Activated CD4-positive, alpha-beta memory T cell treated with anti-CD3 and anti-CD28 coated beads for 36 hours (primary cell): ENCODE data around the gene HDAC8. TPM values are rescaled to one million over a fixed set of nuclear protein-coding genes. Genes with fewer than 3 reads are reported as not detected.
"Not testable (repeated sequence)": the region's sequence is repeated elsewhere in the genome, so short reads cannot be mapped to it uniquely, and the experiment has no call there.

Source experiments
- CTCF ChIA-PET: fragments of 350-600 bp; sonication (Branson Sonifier 250); formaldehyde crosslinking; loops from one replicate; lab custom pipeline; 2021; ENCODE audit warnings: antibody characterized with exemption, inconsistent platforms; lab: Charles Lee
- POLR2A ChIA-PET: fragments of 350-600 bp; sonication (Branson Sonifier 250); formaldehyde crosslinking; loops from one replicate; lab custom pipeline; 2021; ENCODE audit warnings: antibody characterized with exemption; lab: Charles Lee
- DNase-seq: peaks from one replicate; pipeline ENCODE4 v3.0.0-alpha.2; 2020
- H3K27ac Mint-ChIP-seq: one replicate; pipeline ENCODE4 v1.8.0; 2021; ENCODE audit warnings: mixed read lengths
- H3K27me3 Mint-ChIP-seq: one replicate; pipeline ENCODE4 v1.8.0; 2021; ENCODE audit warnings: mixed read lengths
- H3K36me3 Mint-ChIP-seq: one replicate; pipeline ENCODE4 v1.8.0; 2021; ENCODE audit warnings: mixed read lengths
- H3K4me1 Mint-ChIP-seq: one replicate; pipeline ENCODE4 v1.8.0; 2021; ENCODE audit warnings: low read depth, mixed read lengths
- H3K4me3 Mint-ChIP-seq: one replicate; pipeline ENCODE4 v1.8.0; 2021; ENCODE audit warnings: mild to moderate bottlenecking, mixed read lengths
- H3K9me3 Mint-ChIP-seq: one replicate; pipeline ENCODE4 v1.8.0; 2021; ENCODE audit warnings: mixed read lengths
- intact Hi-C: fragments of 100-400 bp; cut with micrococcal nuclease; formaldehyde crosslinking; loops from one replicate; pipeline ENCODE4 v1.15.1; 2023
- total RNA-seq, 2 experiments: library from RNA; stranded (reverse); gene quantifications; one replicate each; pipeline ENCODE4 v1.2.3, GENCODE V29; 2021

The HDAC8 gene
- total RNA-seq, 2 experiments from 2014 or later: 17.9 to 19.7 TPM

GRCh38 chrX:72330131-72330530, 242.5 kb downstream of the HDAC8 start:
- no peaks in the 10 kb centered on the region for H3K27me3 Mint-ChIP-seq
- peaks cover 7% of the 10 kb centered on the region for H3K36me3 Mint-ChIP-seq
- no peaks in the 10 kb centered on the region for H3K4me1 Mint-ChIP-seq
- H3K27ac Mint-ChIP-seq: no peak overlapping the region
- DNase-seq: no peak
- intact Hi-C loops: no loop called here
- POLR2A ChIA-PET: no interaction called here
- CTCF ChIA-PET: no interaction called here
- no peaks in the 10 kb centered on the region for H3K9me3 Mint-ChIP-seq
- no peak overlapping the region for H3K4me3 Mint-ChIP-seq

- no peak overlapping the region for H3K27ac Mint-ChIP-seq
- intact Hi-C loops: no loop called here
- ChIA-PET POLR2A (no interaction called here), CTCF (no interaction called here)
- no peaks in the 10 kb centered on the region for H3K4me1 Mint-ChIP-seq
- no peak overlapping the region for H3K4me3 Mint-ChIP-seq
- no peak for DNase-seq
- no peaks in the 10 kb centered on the region for H3K9me3 Mint-ChIP-seq
- no peaks in the 10 kb centered on the region for H3K27me3 Mint-ChIP-seq
- peaks cover 6% of the 10 kb centered on the region for H3K36me3 Mint-ChIP-seq
These were observed 245.9 kb downstream of the HDAC8 start for GRCh38 chrX:72326605-72327300.

- DNase-seq, H3K4me3 Mint-ChIP-seq, H3K36me3 Mint-ChIP-seq, CTCF ChIA-PET, H3K4me1 Mint-ChIP-seq, H3K27me3 Mint-ChIP-seq, H3K27ac Mint-ChIP-seq, intact Hi-C loops, H3K9me3 Mint-ChIP-seq, POLR2A ChIA-PET: not testable (repeated sequence)
These were observed 253.0 kb downstream of the HDAC8 start for GRCh38 chrX:72319651-72320050.

DNA sequence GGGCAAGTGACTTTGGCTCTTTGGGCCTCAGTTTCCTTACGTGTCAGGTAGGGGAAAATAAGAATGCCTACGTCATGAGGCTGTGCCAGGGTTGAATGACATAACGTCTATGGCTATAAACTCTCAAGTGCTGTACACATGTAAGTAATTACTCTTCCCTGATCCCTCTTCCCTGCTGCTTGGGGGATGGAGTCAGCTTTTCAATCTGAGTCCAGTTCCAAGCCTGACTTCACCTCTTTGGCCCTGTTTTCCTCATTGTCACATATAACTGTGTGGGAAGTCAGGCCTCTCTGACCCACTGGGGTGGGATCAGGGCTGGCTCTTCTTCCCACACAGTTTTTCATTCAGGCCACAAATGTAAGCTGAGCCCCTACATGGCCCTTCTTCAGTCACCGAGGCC, 255.5 kb downstream of the HDAC8 start:
- CTCF ChIA-PET: no interaction called here
- no peak overlapping the region for H3K27ac Mint-ChIP-seq
- intact Hi-C loops: no loop called here
- peaks cover 5% of the 10 kb centered on the region for H3K27me3 Mint-ChIP-seq
- no peaks in the 10 kb centered on the region for H3K36me3 Mint-ChIP-seq
- no peak for DNase-seq
- no peaks in the 10 kb centered on the region for H3K9me3 Mint-ChIP-seq
- POLR2A ChIA-PET: no interaction called here
- H3K4me3 Mint-ChIP-seq: no peak overlapping the region
- H3K4me1 Mint-ChIP-seq: no peaks in the 10 kb centered on the region

GRCh38 chrX:72316408-72317110, 256.1 kb downstream of the HDAC8 start:
- Mint-ChIP-seq H3K36me3 (no peaks in the 10 kb centered on the region), H3K4me1 (no peaks in the 10 kb centered on the region), H3K27ac (no peak overlapping the region), H3K27me3 (peaks cover 5% of the 10 kb centered on the region), H3K4me3 (no peak overlapping the region), H3K9me3 (no peaks in the 10 kb centered on the region)
- POLR2A ChIA-PET: no interaction called here
- DNase-seq: no peak
- CTCF ChIA-PET: no interaction called here
- intact Hi-C loops: no loop called here

GRCh38 chrX:72314881-72315280, 257.8 kb downstream of the HDAC8 start:
- intact Hi-C loops: no loop called here
- Mint-ChIP-seq H3K27ac (no peak overlapping the region), H3K27me3 (peaks cover 6% of the 10 kb centered on the region), H3K4me3 (no peak overlapping the region), H3K36me3 (no peaks in the 10 kb centered on the region), H3K9me3 (no peaks in the 10 kb centered on the region), H3K4me1 (no peaks in the 10 kb centered on the region)
- ChIA-PET CTCF (no interaction called here), POLR2A (no interaction called here)
- DNase-seq: no peak

GRCh38 chrX:72313707-72314641, 258.7 kb downstream of the HDAC8 start:
- H3K9me3 Mint-ChIP-seq: no peaks in the 10 kb centered on the region
- intact Hi-C loops: no loop called here
- POLR2A ChIA-PET: no interaction called here
- no peaks in the 10 kb centered on the region for H3K36me3 Mint-ChIP-seq
- H3K27ac Mint-ChIP-seq: no peak overlapping the region
- peaks cover 10% of the 10 kb centered on the region for H3K27me3 Mint-ChIP-seq
- no peak for DNase-seq
- CTCF ChIA-PET: no interaction called here
- no peak overlapping the region for H3K4me3 Mint-ChIP-seq
- peaks cover 4% of the 10 kb centered on the region for H3K4me1 Mint-ChIP-seq

DNA sequence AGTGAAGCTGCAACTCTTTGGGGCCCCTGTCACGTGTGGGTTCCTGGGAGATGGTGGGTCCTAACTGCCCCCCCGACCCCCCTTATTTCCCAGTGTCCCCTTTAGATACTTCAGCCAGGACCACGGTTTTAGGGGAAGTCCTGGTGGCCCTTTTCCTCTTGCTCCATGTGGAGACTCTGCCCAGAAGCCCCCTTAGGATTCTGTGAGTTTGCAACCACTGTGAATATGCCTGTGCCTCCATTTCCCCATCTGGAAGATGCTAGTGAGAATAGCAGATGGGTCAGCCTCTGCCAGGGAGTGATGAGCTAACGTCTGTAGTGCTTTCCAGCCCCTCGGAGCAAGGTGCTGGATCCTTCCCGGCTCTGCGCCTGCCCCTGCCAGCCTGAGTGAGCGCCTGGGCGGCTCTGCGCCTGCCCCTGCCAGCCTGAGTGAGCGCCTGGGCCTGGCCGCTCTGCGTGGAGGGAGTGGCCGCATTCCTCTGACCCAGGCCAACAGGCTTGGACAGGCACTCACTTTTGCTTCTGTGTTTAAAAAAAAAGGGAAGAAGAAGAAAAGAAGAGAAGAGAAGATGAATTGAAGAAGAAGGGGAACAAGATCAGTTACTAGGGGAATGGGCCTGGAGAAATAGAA, 260.2 kb downstream of the HDAC8 start:
- ChIA-PET CTCF (no interaction called here), POLR2A (no interaction called here)
- H3K27me3 Mint-ChIP-seq: peaks cover 21% of the 10 kb centered on the region
- no peaks in the 10 kb centered on the region for H3K9me3 Mint-ChIP-seq
- H3K4me3 Mint-ChIP-seq: no peak overlapping the region
- peaks cover 16% of the 10 kb centered on the region for H3K4me1 Mint-ChIP-seq
- no peak overlapping the region for H3K27ac Mint-ChIP-seq
- intact Hi-C loops: no loop called here
- H3K36me3 Mint-ChIP-seq: no peaks in the 10 kb centered on the region
- no peak for DNase-seq

GRCh38 chrX:72309297-72310071, 263.2 kb downstream of the HDAC8 start:
- no peak overlapping the region for H3K27ac Mint-ChIP-seq
- no peak overlapping the region for H3K4me3 Mint-ChIP-seq
- H3K4me1 Mint-ChIP-seq: peaks cover 29% of the 10 kb centered on the region
- intact Hi-C loops: loop anchor here (5.0 to 10.0 kb wide), 2 partner anchors 38 to 235 kb away; no protein-coding TSS in a partner anchor
- peaks cover 38% of the 10 kb centered on the region for H3K27me3 Mint-ChIP-seq
- H3K36me3 Mint-ChIP-seq: no peaks in the 10 kb centered on the region
- ChIA-PET CTCF (no interaction called here), POLR2A (interaction anchor here (0.9 kb wide), 1 partner anchor 32 kb away, joined by 3 read pairs; the partner anchor contains the start of gene RPS4X)
- H3K9me3 Mint-ChIP-seq: no peaks in the 10 kb centered on the region
- DNase-seq: no peak

- peaks cover 29% of the 10 kb centered on the region for H3K4me1 Mint-ChIP-seq
- H3K4me3 Mint-ChIP-seq: peak overlapping the region; percentile 29
- no peak overlapping the region for H3K27ac Mint-ChIP-seq
- CTCF ChIA-PET: interaction anchor here (1.0 kb wide), 1 partner anchor 31 kb away, joined by 5 read pairs; the partner anchor contains the start of gene RPS4X
- H3K9me3 Mint-ChIP-seq: no peaks in the 10 kb centered on the region
- peaks cover 42% of the 10 kb centered on the region for H3K27me3 Mint-ChIP-seq
- intact Hi-C loops: loop anchor here (5.0 to 10.0 kb wide), 2 partner anchors 39 to 236 kb away; no protein-coding TSS in a partner anchor
- POLR2A ChIA-PET: interaction anchor here (0.9 kb wide), 1 partner anchor 31 kb away, joined by 3 read pairs; the partner anchor contains the start of gene RPS4X
- DNase-seq: peak; percentile 46
- H3K36me3 Mint-ChIP-seq: no peaks in the 10 kb centered on the region
These were observed 263.9 kb downstream of the HDAC8 start for GRCh38 chrX:72308566-72309296.
